H1 (cell line): ENCODE measurements around the gene DYTN. TPM values are rescaled to one million over a fixed set of nuclear protein-coding genes. Genes with fewer than 3 reads are reported as not detected.

Experiments
- ATF2 ChIP-seq: IDR thresholded peaks from 2 replicates; pipeline ENCODE4 v1.6.1; 2012; ENCODE audit warnings: low read length, inconsistent platforms
- KDM1A ChIP-seq: fragments of 200-600, 300-600 bp; sonication (generic); IDR thresholded peaks from 2 replicates; pipeline ENCODE4 v1.7.1; 2016; ENCODE audit warnings: mild to moderate bottlenecking, low read length, borderline replicate concordance
- RXRA ChIP-seq: IDR thresholded peaks from 2 replicates; pipeline ENCODE4 v1.6.1; 2011; ENCODE audit warnings: low read depth, mild to moderate bottlenecking, low read length, moderate library complexity; ENCODE audit not compliant: insufficient read depth
- SIRT6 ChIP-seq: IDR thresholded peaks from one replicate; pipeline ENCODE4 v1.7.1; 2012; ENCODE audit warnings: low read length, inconsistent platforms
- TCF12 ChIP-seq: IDR thresholded peaks from 2 replicates; pipeline ENCODE4 v1.6.1; 2011; ENCODE audit warnings: low read depth, mild to moderate bottlenecking, low read length
- ZNF274 ChIP-seq: IDR thresholded peaks from 2 replicates; pipeline ENCODE4 v1.7.0; 2012; ENCODE audit warnings: low read length, borderline replicate concordance; ENCODE audit errors: extremely low read depth
- polyA plus RNA-seq, 7 experiments: library from polyadenylated mRNA; depleted of rRNA in 3 of 7; stranded (reverse) in 5 of 7; unstranded in 2 of 7; fragments of >200 nt in 5 of 7; fragments of 200-250 nt in 2 of 7; gene quantifications; 1 replicate in 5 of 7; 2 replicates in 1 of 7; 4 replicates in 1 of 7; pipeline versions ENCODE4 v1.2.1 to v1.2.3, GENCODE V29; 2011 to 2013; ENCODE audit warnings: missing spikeins in 2 of 7, mixed read lengths in 2 of 7
- total RNA-seq: library from RNA; stranded (reverse); fragmentation: NEBNext Ultra II Directional; extraction: Animal tissue kit (Norgen Biotek cat#: 25700); gene quantifications from 2 replicates; pipeline ENCODE4 v1.2.1, GENCODE V29; 2021

DYTN gene
- total and polyA plus RNA-seq, 2 of the 8 experiments (the other 6 are each of a cell fraction or from before 2014, with no cell fraction given) = not detected

DNA sequence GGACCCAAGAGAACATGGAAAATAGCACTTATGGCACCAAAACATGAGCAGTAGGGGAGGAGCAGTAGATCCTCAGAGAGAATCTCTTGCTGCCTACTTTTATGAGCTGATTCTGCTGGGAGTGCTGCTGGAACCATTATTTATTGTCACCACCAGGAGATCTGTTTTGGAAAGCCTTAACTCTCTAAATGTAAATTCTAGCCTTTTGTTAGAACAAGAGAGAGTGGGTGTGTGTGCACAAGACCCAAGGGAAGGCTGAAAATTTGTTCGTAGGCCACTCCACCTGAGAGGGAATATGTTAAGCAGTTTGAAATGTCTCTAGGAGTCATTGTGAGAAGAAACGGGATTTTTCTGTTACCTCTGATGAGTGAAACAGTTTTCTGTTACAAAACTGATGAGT, 92.1 kb downstream of the DYTN start (continued):
- no peak for TF ChIP-seq ATF2
- TF ChIP-seq TCF12 = no peak
- no peak for TF ChIP-seq KDM1A
- no peak for TF ChIP-seq RXRA
- no peak for TF ChIP-seq SIRT6
- no peak for TF ChIP-seq ZNF274
- TF ChIP-seq, all 59 proteins: peak for 0
